Measurements from ENCODE around the gene MIEF1.

GRCh38 chr22:39545386-39546365, 43.6 kb downstream of the MIEF1 start:
- TF ChIP-seq NFRKB (IDR thresholded peaks at IDR 0.05) (no peak), SUZ12 (IDR thresholded peaks at IDR 0.05) (no peak), FOXM1 (IDR thresholded peaks at IDR 0.05; ENCODE audit: borderline replicate concordance) (no peak), ZNF384 (IDR thresholded peaks at IDR 0.05) (no peak)
